ENCODE results near the gene KCTD13.

DNA sequence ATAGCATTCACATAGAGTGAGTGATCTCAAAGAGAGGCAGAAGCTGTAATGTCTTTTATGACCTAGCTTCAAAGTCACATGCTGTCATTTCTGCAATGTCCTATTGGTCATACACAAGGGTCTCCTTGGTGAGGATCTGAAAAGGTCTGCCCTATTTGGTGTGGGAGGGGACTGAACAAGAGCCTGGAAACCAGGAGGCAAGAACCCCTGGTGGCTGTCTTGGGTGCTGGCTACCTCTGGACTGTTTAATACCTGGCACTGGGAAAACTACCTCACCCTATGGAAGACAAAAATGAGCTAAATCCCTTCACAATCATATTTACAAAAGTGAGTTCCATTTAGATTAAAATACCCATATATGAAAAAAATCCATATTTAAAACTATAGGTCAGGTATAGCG, 9.0 kb downstream of the KCTD13 start:
- TF ChIP-seq EP300 (IDR thresholded peaks at IDR 0.05) (no peak), POLR2A (IDR thresholded peaks at IDR 0.05; ENCODE audit: low read depth) (no peak)
- TF ChIP-seq, protein P1, sequence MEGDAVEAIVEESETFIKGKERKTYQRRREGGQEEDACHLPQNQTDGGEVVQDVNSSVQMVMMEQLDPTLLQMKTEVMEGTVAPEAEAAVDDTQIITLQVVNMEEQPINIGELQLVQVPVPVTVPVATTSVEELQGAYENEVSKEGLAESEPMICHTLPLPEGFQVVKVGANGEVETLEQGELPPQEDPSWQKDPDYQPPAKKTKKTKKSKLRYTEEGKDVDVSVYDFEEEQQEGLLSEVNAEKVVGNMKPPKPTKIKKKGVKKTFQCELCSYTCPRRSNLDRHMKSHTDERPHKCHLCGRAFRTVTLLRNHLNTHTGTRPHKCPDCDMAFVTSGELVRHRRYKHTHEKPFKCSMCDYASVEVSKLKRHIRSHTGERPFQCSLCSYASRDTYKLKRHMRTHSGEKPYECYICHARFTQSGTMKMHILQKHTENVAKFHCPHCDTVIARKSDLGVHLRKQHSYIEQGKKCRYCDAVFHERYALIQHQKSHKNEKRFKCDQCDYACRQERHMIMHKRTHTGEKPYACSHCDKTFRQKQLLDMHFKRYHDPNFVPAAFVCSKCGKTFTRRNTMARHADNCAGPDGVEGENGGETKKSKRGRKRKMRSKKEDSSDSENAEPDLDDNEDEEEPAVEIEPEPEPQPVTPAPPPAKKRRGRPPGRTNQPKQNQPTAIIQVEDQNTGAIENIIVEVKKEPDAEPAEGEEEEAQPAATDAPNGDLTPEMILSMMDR (IDR thresholded peaks at IDR 0.05): no peak
